ENCODE measurements around the gene ADM.

Gene ADM

DNA sequence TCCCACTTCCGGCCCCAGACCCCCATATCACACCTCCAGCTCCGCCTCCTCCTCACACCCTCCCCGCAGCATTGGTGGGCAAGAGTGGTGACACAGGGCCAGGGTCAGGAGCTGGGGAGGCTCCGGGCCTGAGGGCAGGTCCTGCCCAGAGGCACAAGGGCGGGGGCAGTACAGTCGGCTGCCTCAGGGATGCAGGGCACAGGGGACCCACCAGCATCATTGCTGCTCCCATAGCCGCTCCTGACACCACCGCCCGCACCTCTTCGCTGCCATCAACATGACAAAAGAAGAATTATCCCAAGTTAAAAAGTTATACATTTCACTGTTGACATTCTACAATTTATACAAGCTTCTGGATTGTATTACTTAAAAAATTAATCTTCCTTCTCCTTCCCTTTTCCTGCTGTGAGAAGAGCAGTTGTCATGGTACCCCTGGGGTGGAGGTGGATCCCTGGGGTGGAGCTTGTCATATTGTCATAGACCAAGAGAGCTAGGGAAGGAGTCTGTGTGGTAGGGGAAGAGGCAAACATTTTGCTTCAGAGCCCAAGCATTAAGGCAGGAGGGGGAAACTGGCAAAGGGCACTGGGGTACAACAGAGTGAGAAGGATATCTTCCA is 15.0 kb upstream of the ADM start:
- in situ Hi-C loops (cut with MboI; ENCODE audit: low sequenced_read_pairs, unreplicated experiment), result no loop called here
- TF ChIP-seq, protein P1, sequence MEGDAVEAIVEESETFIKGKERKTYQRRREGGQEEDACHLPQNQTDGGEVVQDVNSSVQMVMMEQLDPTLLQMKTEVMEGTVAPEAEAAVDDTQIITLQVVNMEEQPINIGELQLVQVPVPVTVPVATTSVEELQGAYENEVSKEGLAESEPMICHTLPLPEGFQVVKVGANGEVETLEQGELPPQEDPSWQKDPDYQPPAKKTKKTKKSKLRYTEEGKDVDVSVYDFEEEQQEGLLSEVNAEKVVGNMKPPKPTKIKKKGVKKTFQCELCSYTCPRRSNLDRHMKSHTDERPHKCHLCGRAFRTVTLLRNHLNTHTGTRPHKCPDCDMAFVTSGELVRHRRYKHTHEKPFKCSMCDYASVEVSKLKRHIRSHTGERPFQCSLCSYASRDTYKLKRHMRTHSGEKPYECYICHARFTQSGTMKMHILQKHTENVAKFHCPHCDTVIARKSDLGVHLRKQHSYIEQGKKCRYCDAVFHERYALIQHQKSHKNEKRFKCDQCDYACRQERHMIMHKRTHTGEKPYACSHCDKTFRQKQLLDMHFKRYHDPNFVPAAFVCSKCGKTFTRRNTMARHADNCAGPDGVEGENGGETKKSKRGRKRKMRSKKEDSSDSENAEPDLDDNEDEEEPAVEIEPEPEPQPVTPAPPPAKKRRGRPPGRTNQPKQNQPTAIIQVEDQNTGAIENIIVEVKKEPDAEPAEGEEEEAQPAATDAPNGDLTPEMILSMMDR (IDR thresholded peaks at IDR 0.05; ENCODE audit: borderline replicate concordance, control extremely low read depth, extremely low read depth, insufficient read depth, missing control alignments), result no peak
- no peak for DNase-seq (ENCODE audit: low spot score)

DNA sequence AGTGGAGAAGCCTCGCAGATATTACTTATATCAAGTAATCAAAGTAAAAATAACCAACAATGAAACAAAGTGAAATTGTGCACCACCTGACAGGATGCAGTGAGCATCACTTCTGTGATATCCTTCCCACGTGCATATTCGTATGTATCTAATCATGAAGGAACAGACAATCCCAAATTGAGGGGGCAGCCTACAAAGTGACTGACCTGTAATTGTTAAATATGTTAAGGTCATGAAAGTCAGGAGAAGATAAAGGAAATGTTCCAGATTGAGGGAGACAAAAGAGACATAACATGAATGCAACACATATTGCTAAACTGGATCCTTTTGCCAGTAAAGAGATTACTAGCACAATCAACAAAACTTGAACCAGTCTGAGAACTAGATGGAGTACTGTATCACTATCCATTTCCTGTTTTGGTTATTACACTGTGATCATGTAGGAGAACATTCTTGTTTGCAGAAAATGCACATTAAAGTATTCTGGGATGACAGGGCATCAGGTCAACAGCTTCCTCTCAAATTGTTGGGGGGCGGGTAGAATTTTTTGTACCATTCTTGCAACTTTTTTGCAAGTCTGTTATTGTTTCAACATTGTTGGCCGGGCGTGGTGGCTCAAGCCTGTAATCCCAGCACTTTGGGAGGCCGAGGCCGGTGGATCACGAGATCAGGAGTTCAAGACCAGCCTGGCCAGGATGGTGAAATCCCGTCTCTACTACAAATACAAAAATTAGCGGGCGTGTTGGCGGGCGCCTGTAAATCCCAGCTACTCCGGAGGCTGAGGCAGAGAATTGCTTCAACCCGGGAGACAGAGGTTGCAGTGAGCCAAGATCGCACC is 12.9 kb upstream of the ADM start:
- in situ Hi-C loops (cut with MboI; ENCODE audit: low sequenced_read_pairs, unreplicated experiment), result no loop called here
- DNase-seq (ENCODE audit: low spot score), result no peak

DNA sequence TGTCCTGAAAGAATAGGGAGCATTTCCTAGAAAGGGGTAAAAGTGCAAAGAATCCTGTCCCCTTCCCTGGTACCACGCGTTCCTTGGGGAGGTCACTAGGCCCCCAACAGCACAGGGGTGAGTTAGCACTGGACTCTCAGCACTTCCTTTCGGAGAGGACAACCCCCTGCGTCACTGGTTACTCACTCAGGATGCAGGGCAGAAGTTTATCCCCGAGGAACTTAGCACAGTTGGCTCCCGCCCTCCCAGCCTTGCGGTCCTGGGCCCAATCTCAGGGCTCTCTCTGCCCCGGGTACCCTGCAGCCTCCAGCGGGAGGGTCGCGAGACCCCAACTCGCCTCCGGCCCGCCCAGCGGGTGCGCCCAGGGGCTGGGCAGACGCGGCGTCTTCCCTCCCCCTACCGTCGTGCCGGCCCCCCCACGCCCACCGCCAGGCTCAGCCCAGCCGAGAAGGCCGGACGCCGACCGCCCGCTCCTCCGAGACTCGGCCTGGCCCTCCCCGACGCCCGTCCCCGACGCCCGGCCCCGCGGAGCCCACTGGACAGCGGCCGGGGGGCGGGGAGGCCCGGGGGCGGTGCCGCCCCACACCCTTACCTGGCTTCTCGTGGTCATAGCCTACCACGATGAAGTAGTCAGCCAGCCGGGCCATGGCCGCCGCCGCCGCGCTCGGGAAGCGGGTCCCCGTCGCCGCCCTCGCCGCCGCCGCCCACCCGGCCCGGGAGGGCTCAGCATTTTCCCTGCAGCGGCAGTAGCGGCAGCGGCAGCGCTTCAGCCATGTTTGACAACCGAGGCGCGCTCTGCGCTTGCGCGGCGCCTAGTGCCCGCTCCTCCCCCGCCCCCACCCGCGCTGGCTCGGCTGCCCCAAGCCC is 11.2 kb upstream of the ADM start, which contains the start of gene SBF2:
SBF2 (minus strand) TSS at position 797 of the 867 bp plus-strand sequence; CDS start at position 647, 150 bp downstream.
- in situ Hi-C loops (cut with MboI; ENCODE audit: low sequenced_read_pairs, unreplicated experiment), result no loop called here
- DNase-seq (ENCODE audit: low spot score), result peak; percentile 88
- TF ChIP-seq, protein P1 (IDR thresholded peaks at IDR 0.05; ENCODE audit: borderline replicate concordance, control extremely low read depth, extremely low read depth, insufficient read depth, missing control alignments), result no peak

More for the DNA sequence above, 12.9 kb upstream of the ADM start:
- TF ChIP-seq, protein P1 (IDR thresholded peaks at IDR 0.05; ENCODE audit: borderline replicate concordance, control extremely low read depth, extremely low read depth, insufficient read depth, missing control alignments), result no peak

DNA sequence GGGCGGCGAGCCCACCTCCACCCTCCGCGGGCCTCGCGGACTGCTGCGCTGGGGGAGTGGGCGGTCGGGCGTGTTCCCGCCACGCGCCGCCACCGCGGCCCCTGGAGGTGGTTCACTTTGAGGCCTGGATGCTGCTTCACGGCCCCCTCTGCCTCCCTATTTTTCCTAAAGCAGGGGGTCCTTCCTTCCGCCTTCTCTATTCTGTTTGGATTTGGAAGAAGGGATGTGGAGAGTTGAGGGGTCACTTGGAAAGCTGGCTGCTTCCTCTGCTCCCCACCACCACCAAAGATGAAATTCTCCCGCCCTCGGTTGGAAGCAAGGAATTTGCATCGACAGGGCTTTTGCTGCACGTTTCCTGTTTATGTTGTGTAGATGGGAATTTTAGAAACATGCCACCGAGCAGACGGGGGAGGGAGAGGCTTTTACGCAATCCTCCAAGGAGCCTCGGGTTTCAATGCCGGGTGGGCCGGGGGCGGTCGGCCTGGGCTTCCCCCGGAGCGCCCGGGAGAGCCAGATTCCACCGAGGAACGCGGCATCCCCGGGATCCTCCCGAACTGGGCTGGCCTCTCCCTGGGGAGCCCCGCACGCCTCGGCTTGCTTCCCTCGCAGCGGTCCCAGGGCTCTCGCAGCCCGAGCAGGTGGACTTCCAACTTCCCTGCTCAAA is 10.5 kb upstream of the ADM start:
- in situ Hi-C loops (cut with MboI; ENCODE audit: low sequenced_read_pairs, unreplicated experiment), result no loop called here
- TF ChIP-seq, protein P1 (IDR thresholded peaks at IDR 0.05; ENCODE audit: borderline replicate concordance, control extremely low read depth, extremely low read depth, insufficient read depth, missing control alignments), result no peak
- no peak for DNase-seq (ENCODE audit: low spot score)

DNA sequence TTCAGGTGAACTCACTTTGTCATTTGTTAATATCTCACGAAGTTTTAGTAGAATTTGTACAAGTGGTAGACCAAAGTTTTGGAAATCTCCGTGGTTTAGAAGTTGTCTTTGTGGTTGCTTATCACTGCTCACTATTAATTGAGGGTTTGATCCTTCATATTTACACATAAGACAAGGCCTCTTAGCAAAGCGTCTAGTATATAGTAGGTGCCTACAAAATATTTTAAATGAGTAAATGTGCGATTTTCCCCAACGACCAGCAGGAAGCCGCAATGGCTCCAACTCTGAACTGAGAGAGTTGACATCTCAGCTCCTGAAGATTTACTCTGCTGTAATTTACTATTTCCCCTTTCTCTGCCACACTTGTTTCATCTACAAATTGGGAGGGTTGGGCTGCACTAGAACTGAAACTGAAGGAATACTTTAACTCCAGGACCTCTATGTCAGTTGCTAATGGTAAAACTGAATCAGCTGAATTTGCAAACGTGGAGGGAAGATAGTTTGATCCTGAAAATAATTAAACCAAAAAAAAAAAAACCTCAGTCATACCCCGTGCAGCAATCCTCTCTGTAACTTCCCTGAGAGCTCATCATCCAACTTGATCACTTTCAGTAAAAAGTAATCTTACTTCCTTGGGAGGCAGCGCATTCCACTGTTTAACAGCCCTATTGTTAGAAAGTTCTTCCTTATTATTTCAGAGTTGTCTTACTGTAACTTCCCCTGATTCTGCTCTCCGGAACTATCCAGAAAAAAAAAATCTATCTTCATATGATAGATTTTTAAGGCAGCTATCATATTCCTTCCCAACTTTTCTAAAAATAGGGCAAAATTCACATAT is 9.6 kb upstream of the ADM start:
- DNase-seq (ENCODE audit: low spot score), result no peak
- in situ Hi-C loops (cut with MboI; ENCODE audit: low sequenced_read_pairs, unreplicated experiment), result no loop called here
- TF ChIP-seq, protein P1 (IDR thresholded peaks at IDR 0.05; ENCODE audit: borderline replicate concordance, control extremely low read depth, extremely low read depth, insufficient read depth, missing control alignments), result no peak
